ENCODE results near the gene CLPTM1L. TPM values are rescaled to one million over a fixed set of nuclear protein-coding genes. Genes with fewer than 3 reads are reported as not detected.

The CLPTM1L gene
- total and polyA plus RNA-seq, 2 donors (not counting 1 experiment from before 2014, with no cell fraction given) = 78.4 to 99.9 TPM

DNA sequence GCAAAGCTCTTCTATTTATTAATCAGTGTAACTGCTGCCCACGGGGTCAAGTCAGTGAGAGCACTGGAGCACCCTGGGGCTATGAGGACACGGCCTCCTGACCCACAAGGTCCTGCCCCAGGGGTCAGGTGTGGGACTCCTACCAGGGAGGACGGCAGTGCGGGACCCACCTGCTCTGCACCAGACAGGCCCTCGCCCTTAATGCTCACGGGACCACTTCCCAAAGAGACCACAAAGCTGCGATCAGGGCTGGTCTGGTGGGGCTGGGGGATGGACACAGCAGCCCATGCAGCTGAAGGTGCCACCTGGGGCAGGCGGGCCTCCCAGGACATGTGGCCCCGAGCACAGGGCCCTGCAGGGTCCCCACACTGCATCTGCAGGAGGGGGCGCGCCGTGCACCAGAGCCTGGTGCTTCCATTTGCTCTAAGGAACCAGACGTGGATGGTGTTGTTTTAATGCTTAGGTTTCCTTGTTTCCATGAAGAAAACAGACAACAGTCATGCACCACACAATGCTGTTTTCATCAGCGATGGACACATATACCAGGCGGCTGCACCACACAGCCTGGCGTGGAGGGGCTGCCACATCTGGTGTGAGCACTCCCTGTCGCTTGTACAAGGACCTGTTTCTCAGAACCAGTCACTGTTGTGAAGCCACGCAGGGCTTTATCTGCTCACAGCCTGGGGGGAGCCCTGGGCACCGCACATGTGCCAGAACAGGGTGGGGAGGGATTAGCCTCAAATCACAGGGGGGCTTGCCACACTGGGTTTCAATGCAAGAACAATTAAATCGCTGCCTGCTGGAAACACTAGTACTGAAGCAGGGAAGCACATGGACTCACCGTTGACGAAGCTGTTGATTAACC, 22.6 kb downstream of the CLPTM1L start:
- Histone ChIP-seq H3K27me3 (replicated peaks in 1 of 4; ENCODE audit: control extremely low read depth in 1 of 4, control insufficient read depth in 3 of 4, insufficient read depth in 4 of 4, low read length in 3 of 4) (no peaks in the 10 kb centered on the region), H3K9ac (ENCODE audit: low read length) (no peak overlapping the region), H3K4me2 (replicated peaks; ENCODE audit: low read depth, low read length, poor library complexity, severe bottlenecking) (no peak overlapping the region), H4K20me1 (ENCODE audit: control insufficient read depth, insufficient read depth, low read length, poor library complexity, severe bottlenecking) (no peaks in the 10 kb centered on the region), H2AFZ (ENCODE audit: insufficient read depth, low read depth, low read length, poor library complexity, severe bottlenecking) (no peak overlapping the region), H3K9me3 (ENCODE audit: control extremely low read depth in 1 of 3, control insufficient read depth in 2 of 3, insufficient read depth in 1 of 3, low read length in 2 of 3) (no peaks in the 10 kb centered on the region), H3K36me3 (replicated peaks in 1 of 2; ENCODE audit: control extremely low read depth in 1 of 2, control insufficient read depth in 1 of 2, extremely low read depth in 1 of 2, insufficient read depth in 2 of 2, low read length in 1 of 2) (peaks cover 0 to 68% of the 10 kb centered on the region in 2 experiments), H3K27ac (ENCODE audit: low read length in 2 of 2) (no peak overlapping the region), H3K4me1 (ENCODE audit: control insufficient read depth in 2 of 2, insufficient read depth in 2 of 2, low read length in 2 of 2) (no peaks in the 10 kb centered on the region), H3K4me3 (ENCODE audit: control extremely low read depth in 1 of 5, extremely low read depth in 1 of 5, insufficient read depth in 1 of 5, low read depth in 2 of 5, low read length in 4 of 5) (no peak overlapping the region), H3K79me2 (ENCODE audit: control insufficient read depth, insufficient read depth, low read length) (no peaks in the 10 kb centered on the region)
- intact Hi-C loops (cut with micrococcal nuclease) = no loop called here
- no peak overlapping the region for H3K27ac Mint-ChIP-seq
- POLR2A ChIA-PET = no interaction called here
- H3K4me1 Mint-ChIP-seq = peaks cover 2% of the 10 kb centered on the region
- H3K4me3 Mint-ChIP-seq = no peak overlapping the region
- ATAC-seq (ENCODE audit: low read depth) = no peak
- H3K27me3 Mint-ChIP-seq = no peaks in the 10 kb centered on the region
- TF ChIP-seq EZH2 (IDR thresholded peaks at IDR 0.05; ENCODE audit: borderline replicate concordance, insufficient read depth, low read depth, low read length, poor library complexity, severe bottlenecking) = no peak
- TF ChIP-seq, protein P1, sequence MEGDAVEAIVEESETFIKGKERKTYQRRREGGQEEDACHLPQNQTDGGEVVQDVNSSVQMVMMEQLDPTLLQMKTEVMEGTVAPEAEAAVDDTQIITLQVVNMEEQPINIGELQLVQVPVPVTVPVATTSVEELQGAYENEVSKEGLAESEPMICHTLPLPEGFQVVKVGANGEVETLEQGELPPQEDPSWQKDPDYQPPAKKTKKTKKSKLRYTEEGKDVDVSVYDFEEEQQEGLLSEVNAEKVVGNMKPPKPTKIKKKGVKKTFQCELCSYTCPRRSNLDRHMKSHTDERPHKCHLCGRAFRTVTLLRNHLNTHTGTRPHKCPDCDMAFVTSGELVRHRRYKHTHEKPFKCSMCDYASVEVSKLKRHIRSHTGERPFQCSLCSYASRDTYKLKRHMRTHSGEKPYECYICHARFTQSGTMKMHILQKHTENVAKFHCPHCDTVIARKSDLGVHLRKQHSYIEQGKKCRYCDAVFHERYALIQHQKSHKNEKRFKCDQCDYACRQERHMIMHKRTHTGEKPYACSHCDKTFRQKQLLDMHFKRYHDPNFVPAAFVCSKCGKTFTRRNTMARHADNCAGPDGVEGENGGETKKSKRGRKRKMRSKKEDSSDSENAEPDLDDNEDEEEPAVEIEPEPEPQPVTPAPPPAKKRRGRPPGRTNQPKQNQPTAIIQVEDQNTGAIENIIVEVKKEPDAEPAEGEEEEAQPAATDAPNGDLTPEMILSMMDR (IDR thresholded peaks at IDR 0.05) = no peak
- H3K9me3 Mint-ChIP-seq (ENCODE audit: insufficient read depth) = no peaks in the 10 kb centered on the region
- WGBS (ENCODE audit: insufficient coverage) = 89% methylated on average over 20 of the region's 22 CpGs
- DNase-seq = no peak
- CTCF ChIA-PET = no interaction called here

DNA sequence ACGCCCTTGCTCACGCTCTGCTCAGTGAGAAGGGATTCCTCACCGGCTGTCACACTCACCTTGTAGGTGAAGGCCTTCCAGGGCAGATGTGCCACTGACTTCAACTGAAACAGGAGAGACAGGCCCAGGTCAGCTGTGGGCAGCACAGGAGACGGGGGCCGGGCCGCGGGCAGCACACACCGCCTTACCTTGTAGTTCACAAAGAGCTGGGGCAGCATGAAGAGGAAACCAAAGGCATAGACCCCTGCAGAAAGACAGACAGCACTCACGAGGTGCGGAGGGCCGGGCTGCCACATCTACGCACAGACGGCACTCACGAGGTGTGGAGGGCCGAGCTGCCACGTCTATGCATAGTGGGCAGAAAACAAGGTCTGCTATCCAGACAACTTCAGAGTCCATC, 23.3 kb downstream of the CLPTM1L start:
- Histone ChIP-seq H3K9ac (ENCODE audit: low read length) (no peak overlapping the region), H3K27me3 (replicated peaks in 1 of 4; ENCODE audit: control extremely low read depth in 1 of 4, control insufficient read depth in 3 of 4, insufficient read depth in 4 of 4, low read length in 3 of 4) (no peaks in the 10 kb centered on the region), H3K36me3 (replicated peaks in 1 of 2; ENCODE audit: control extremely low read depth in 1 of 2, control insufficient read depth in 1 of 2, extremely low read depth in 1 of 2, insufficient read depth in 2 of 2, low read length in 1 of 2) (peaks cover 0 to 68% of the 10 kb centered on the region in 2 experiments), H3K27ac (ENCODE audit: low read length in 2 of 2) (no peak overlapping the region), H4K20me1 (ENCODE audit: control insufficient read depth, insufficient read depth, low read length, poor library complexity, severe bottlenecking) (no peaks in the 10 kb centered on the region), H3K4me3 (ENCODE audit: control extremely low read depth in 1 of 5, extremely low read depth in 1 of 5, insufficient read depth in 1 of 5, low read depth in 2 of 5, low read length in 4 of 5) (no peak overlapping the region), H3K4me1 (ENCODE audit: control insufficient read depth in 2 of 2, insufficient read depth in 2 of 2, low read length in 2 of 2) (peaks cover 5% of the 10 kb centered on the region in 2 donors), H2AFZ (ENCODE audit: insufficient read depth, low read depth, low read length, poor library complexity, severe bottlenecking) (no peak overlapping the region), H3K4me2 (replicated peaks; ENCODE audit: low read depth, low read length, poor library complexity, severe bottlenecking) (no peak overlapping the region), H3K79me2 (ENCODE audit: control insufficient read depth, insufficient read depth, low read length) (no peaks in the 10 kb centered on the region), H3K9me3 (ENCODE audit: control extremely low read depth in 1 of 3, control insufficient read depth in 2 of 3, insufficient read depth in 1 of 3, low read length in 2 of 3) (no peaks in the 10 kb centered on the region)
- ATAC-seq (ENCODE audit: low read depth) (no peak), DNase-seq (no peak)
- POLR2A ChIA-PET = no interaction called here
- Mint-ChIP-seq H3K27ac (no peak overlapping the region), H3K27me3 (no peaks in the 10 kb centered on the region), H3K9me3 (ENCODE audit: insufficient read depth) (no peaks in the 10 kb centered on the region), H3K4me1 (peaks cover 7% of the 10 kb centered on the region), H3K4me3 (no peak overlapping the region)
- WGBS (ENCODE audit: insufficient coverage) = over 99% methylated on average over 16 of the region's 16 CpGs
- intact Hi-C loops (cut with micrococcal nuclease) = no loop called here
- TF ChIP-seq EZH2 (IDR thresholded peaks at IDR 0.05; ENCODE audit: borderline replicate concordance, insufficient read depth, low read depth, low read length, poor library complexity, severe bottlenecking) = no peak
- TF ChIP-seq, protein P1 (IDR thresholded peaks at IDR 0.05) = no peak
- CTCF ChIA-PET = no interaction called here
